Stimulated activated CD4-positive, alpha-beta T cell treated with anti-CD3 and anti-CD28 coated beads, Interleukin-1b, Interleukin-23, amount 100 ng/mL, for 4 hours (primary cell): ENCODE data around the gene CD244.
A peak's percentile ranks its signal among the peaks of the same experiment; 100 is the strongest.
"Not testable (repeated sequence)": the region's sequence is repeated elsewhere in the genome, so short reads cannot be mapped to it uniquely, and the experiment has no call there.

Source experiments
- DNase-seq, 2 donors: peaks; one replicate each; pipeline ENCODE4 v3.0.0-alpha.2; 2020; ENCODE audit warnings: low read depth in 2 of 2

CD244 gene

GRCh38 chr1:160862203-160863060, at the start of gene CD244:
Gene CD244, minus strand, starts transcription at chr1:160862887. Its CDS starts 210 bp downstream, at chr1:160862677.
- DNase-seq = peak in 1 of 2 donors; percentile 15

- no peak for DNase-seq
Observed at GRCh38 chr1:160911925-160912324, 49.2 kb upstream of the CD244 start.

- DNase-seq = no peak
Observed at GRCh38 chr1:160911441-160911840, 48.8 kb upstream of the CD244 start.

- no peak for DNase-seq
Observed at GRCh38 chr1:160910170-160910750, 47.6 kb upstream of the CD244 start.

- DNase-seq = no peak
Observed at GRCh38 chr1:160907976-160908375, 45.3 kb upstream of the CD244 start.

- no peak for DNase-seq
Observed at GRCh38 chr1:160905617-160905989, 42.9 kb upstream of the CD244 start.

- DNase-seq = no peak
Observed at GRCh38 chr1:160904783-160905616, 42.3 kb upstream of the CD244 start.

- not testable (repeated sequence) for DNase-seq
Observed at GRCh38 chr1:160902251-160902650, 39.6 kb upstream of the CD244 start.

GRCh38 chr1:160901768-160902167, 39.1 kb upstream of the CD244 start:
- no peak for DNase-seq

GRCh38 chr1:160900683-160901082, 38.0 kb upstream of the CD244 start:
- DNase-seq = not testable (repeated sequence)

GRCh38 chr1:160894368-160895135, 31.9 kb upstream of the CD244 start:
- not testable (repeated sequence) for DNase-seq

- DNase-seq = no peak
Observed at GRCh38 chr1:160891474-160891873, 28.8 kb upstream of the CD244 start.

- no peak for DNase-seq
Observed at GRCh38 chr1:160888926-160889325, 26.2 kb upstream of the CD244 start.

- no peak for DNase-seq
Observed at GRCh38 chr1:160887071-160887470, 24.4 kb upstream of the CD244 start.

GRCh38 chr1:160885042-160885441, 22.4 kb upstream of the CD244 start, which contains the start of gene ITLN1:
Gene ITLN1, minus strand, starts transcription at chr1:160885180. Its CDS starts 303 bp downstream, at chr1:160884877.
- no peak for DNase-seq

- no peak for DNase-seq
Observed at GRCh38 chr1:160884579-160884978, 21.9 kb upstream of the CD244 start.

GRCh38 chr1:160883581-160884513, 21.2 kb upstream of the CD244 start:
- no peak for DNase-seq

- DNase-seq = no peak
Observed at GRCh38 chr1:160882582-160882981, 19.9 kb upstream of the CD244 start.

GRCh38 chr1:160881264-160881663, 18.6 kb upstream of the CD244 start:
- not testable (repeated sequence) for DNase-seq

GRCh38 chr1:160880216-160880615, 17.5 kb upstream of the CD244 start:
- no peak for DNase-seq
